Measurements from ENCODE around the gene GABRD. TPM values are rescaled to one million over a fixed set of nuclear protein-coding genes. Genes with fewer than 3 reads are reported as not detected.

Gene GABRD
- total RNA-seq, 1 donor from 2014 or later: not detected

GRCh38 chr1:2053217-2053616 lies 34.1 kb downstream of the GABRD start:
- H3K27me3 ChIP-seq (ENCODE audit: control insufficient read depth, insufficient read depth, low read length): no peaks in the 10 kb centered on the region
- no peak for TF ChIP-seq CTCF (IDR thresholded peaks at IDR 0.05; ENCODE audit: insufficient read depth, low read length, poor library complexity, severe bottlenecking)
- H3K4me3 ChIP-seq (ENCODE audit: low read depth, low read length): no peak overlapping the region
- H3K36me3 ChIP-seq (ENCODE audit: control insufficient read depth, insufficient read depth, low read length): no peaks in the 10 kb centered on the region
- no peak for DNase-seq (ENCODE audit: low read depth)

DNA sequence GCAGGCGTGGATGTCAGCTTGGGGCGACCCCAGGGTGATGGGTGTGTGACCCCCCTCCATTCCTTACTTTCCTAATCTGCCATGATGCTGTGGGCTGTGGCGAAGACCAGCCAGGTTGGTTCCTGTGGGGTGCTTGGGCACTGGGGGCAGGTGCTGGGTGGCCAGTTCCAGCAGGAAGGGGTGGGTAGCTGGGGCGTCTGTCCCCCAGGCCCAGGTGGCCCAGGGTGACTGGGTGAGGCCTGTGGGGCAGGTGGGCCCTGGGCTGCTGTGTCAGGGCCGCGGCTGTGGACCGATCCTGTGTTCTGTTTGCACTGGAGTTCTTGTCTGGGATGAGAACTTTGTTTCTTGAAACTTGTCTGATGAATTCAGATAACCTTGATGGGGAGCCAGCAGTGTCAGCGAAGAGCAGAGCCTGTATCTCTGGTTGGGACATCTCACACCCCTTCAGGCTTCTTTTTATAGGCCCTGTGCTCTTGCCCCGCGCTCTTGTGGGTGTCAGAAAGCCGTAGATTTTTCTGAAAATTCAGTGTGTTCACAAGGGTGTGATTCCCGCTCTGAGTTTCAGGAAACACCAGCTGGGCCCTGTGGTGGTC lies 34.7 kb downstream of the GABRD start:
- no peak overlapping the region for H3K4me3 ChIP-seq (ENCODE audit: low read depth, low read length)
- no peak for DNase-seq (ENCODE audit: low read depth)
- no peaks in the 10 kb centered on the region for H3K36me3 ChIP-seq (ENCODE audit: control insufficient read depth, insufficient read depth, low read length)
- no peak for TF ChIP-seq CTCF (IDR thresholded peaks at IDR 0.05; ENCODE audit: insufficient read depth, low read length, poor library complexity, severe bottlenecking)
- no peaks in the 10 kb centered on the region for H3K27me3 ChIP-seq (ENCODE audit: control insufficient read depth, insufficient read depth, low read length)

DNA sequence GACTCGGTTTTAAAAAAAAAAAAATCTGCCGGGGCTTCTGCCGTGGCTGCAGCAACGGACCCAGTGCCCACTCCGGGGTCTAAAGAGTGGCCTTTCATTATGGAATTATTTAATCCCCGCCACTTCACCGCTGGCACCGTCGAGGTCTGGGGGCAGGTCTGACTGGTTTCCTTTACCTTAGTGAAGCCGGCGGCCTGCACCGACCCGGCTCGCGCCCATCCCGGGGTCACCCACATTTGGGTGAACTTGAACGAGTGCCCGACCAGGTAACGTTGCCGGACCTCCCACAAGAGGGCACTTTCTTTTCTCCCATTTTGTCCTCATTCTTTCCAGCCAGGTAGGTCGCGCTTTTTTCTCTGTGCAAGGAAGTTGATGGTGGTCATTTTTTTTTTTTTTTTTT lies 35.4 kb downstream of the GABRD start:
- no peak for TF ChIP-seq CTCF (IDR thresholded peaks at IDR 0.05; ENCODE audit: insufficient read depth, low read length, poor library complexity, severe bottlenecking)

GRCh38 chr1:2055911-2056575 lies 36.9 kb downstream of the GABRD start:
- no peak for TF ChIP-seq CTCF (IDR thresholded peaks at IDR 0.05; ENCODE audit: insufficient read depth, low read length, poor library complexity, severe bottlenecking)
- peaks cover 2% of the 10 kb centered on the region for H3K36me3 ChIP-seq (ENCODE audit: control insufficient read depth, insufficient read depth, low read length)
- no peak overlapping the region for H3K4me3 ChIP-seq (ENCODE audit: low read depth, low read length)
- no peaks in the 10 kb centered on the region for H3K27me3 ChIP-seq (ENCODE audit: control insufficient read depth, insufficient read depth, low read length)
- no peak for DNase-seq (ENCODE audit: low read depth)

More for the DNA sequence above, 35.4 kb downstream of the GABRD start:
- Histone ChIP-seq H3K4me3 (ENCODE audit: low read depth, low read length) (no peak overlapping the region), H3K36me3 (ENCODE audit: control insufficient read depth, insufficient read depth, low read length) (peaks cover under 1% of the 10 kb centered on the region), H3K27me3 (ENCODE audit: control insufficient read depth, insufficient read depth, low read length) (no peaks in the 10 kb centered on the region)
- no peak for DNase-seq (ENCODE audit: low read depth)

DNA sequence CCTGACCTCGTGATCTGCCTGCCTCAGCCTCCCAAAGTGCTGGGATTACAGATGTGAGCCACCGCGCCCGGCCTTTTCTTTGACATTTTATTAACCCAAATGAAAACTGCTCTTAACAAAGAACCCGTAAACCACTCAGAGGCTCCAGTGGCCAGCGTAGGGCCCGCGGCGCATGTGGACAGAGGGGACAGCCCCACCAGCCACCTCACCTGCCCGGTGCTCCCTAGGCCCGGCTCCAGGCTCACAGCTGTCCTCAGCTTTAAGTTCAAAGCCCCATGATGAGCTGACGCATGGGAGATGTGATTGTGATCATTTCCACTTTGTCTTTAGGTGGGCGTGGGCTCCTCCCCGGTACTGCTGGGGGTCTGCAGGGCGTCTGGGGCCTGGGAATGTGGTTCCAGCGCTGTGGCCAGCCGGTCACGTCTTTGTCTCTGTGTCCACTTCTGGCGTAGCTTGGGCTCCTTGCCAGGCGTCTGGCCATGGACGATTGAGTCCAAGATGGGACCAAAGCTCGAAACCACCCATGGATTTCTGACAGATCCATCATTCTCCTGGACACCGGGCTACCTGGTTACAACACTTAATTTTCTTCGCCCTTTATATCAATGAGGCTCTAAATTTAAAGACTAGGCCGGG lies 37.9 kb downstream of the GABRD start:
- no peak for DNase-seq (ENCODE audit: low read depth)
- H3K4me3 ChIP-seq (ENCODE audit: low read depth, low read length): no peak overlapping the region
- H3K36me3 ChIP-seq (ENCODE audit: control insufficient read depth, insufficient read depth, low read length): peaks cover 3% of the 10 kb centered on the region
- H3K27me3 ChIP-seq (ENCODE audit: control insufficient read depth, insufficient read depth, low read length): no peaks in the 10 kb centered on the region
- no peak for TF ChIP-seq CTCF (IDR thresholded peaks at IDR 0.05; ENCODE audit: insufficient read depth, low read length, poor library complexity, severe bottlenecking)

Measured in kidney epithelial cell (primary cell).